H1 (cell line): ENCODE results near the gene APBA2. TPM values are rescaled to one million over a fixed set of nuclear protein-coding genes. Genes with fewer than 3 reads are reported as not detected.

Source experiments
- CTCF ChIA-PET: fragments of 300-600 bp; sonication (Branson Sonifier 250); formaldehyde crosslinking; loops from one replicate; lab custom pipeline; 2021; ENCODE audit not compliant: partially characterized antibody; lab: Charles Lee
- POLR2A ChIA-PET: fragments of 300-600 bp; sonication (Branson Sonifier 250); formaldehyde crosslinking; loops from one replicate; lab custom pipeline; 2021; ENCODE audit warnings: inconsistent platforms; ENCODE audit not compliant: partially characterized antibody; lab: Charles Lee
- DNase-seq, 2 experiments: peaks; one replicate each; pipeline versions ENCODE4 v3.0.0 to v3.0.0-alpha.2; 2010 to 2022; ENCODE audit warnings: low spot score in 2 of 2, low read depth in 1 of 2, mixed read lengths in 1 of 2
- FAIRE-seq: peaks from 2 replicates; lab custom pipeline; 2011; peaks lifted over from hg19 to GRCh38; lab: Jason Lieb, UNC
- H2AFZ ChIP-seq: 2 replicates; pipeline ENCODE4 v1.8.1; 2012; ENCODE audit warnings: low read length, inconsistent platforms
- H2AK5ac ChIP-seq: 2 replicates; pipeline ENCODE4 v1.6.1; 2013; ENCODE audit warnings: low read depth, low read length
- H2BK120ac ChIP-seq: replicated peaks from 2 replicates; pipeline ENCODE3; 2013; ENCODE audit warnings: low read depth, low read length, inconsistent platforms
- H2BK12ac ChIP-seq: 2 replicates; pipeline ENCODE4 v1.6.1; 2013; ENCODE audit warnings: low read depth, low read length
- H2BK15ac ChIP-seq: 2 replicates; pipeline ENCODE4 v1.6.1; 2013; ENCODE audit warnings: low read length
- H2BK20ac ChIP-seq: 2 replicates; pipeline ENCODE4 v1.6.1; 2013; ENCODE audit warnings: low read length
- H2BK5ac ChIP-seq: 2 replicates; pipeline ENCODE4 v1.6.1; 2013; ENCODE audit warnings: low read depth, low read length
- H3K14ac ChIP-seq: 2 replicates; pipeline ENCODE4 v1.6.1; 2013; ENCODE audit warnings: inconsistent platforms; ENCODE audit not compliant: insufficient read length
- H3K18ac ChIP-seq: 2 replicates; pipeline ENCODE4 v1.6.1; 2013; ENCODE audit warnings: low read length; ENCODE audit errors: extremely low read depth
- H3K23ac ChIP-seq: 2 replicates; pipeline ENCODE4 v1.6.1; 2013; ENCODE audit warnings: inconsistent platforms; ENCODE audit not compliant: insufficient read length
- H3K23me2 ChIP-seq: 2 replicates; pipeline ENCODE4 v1.6.1; 2013; ENCODE audit warnings: low read depth, low read length
- H3K27ac ChIP-seq: 2 replicates; pipeline ENCODE4 v1.6.1; 2011; ENCODE audit warnings: low read depth, low read length, inconsistent platforms
- H3K27me3 ChIP-seq, 4 experiments: replicated peaks in 1 of 4; 1 replicate in 1 of 4; 2 replicates in 3 of 4; pipeline versions ENCODE4 v1.6.1 to v1.8.1; 2011 to 2013; ENCODE audit warnings: low read length in 3 of 4, mild to moderate bottlenecking in 3 of 4, inconsistent platforms in 2 of 4, mixed read lengths in 2 of 4, moderate library complexity in 1 of 4; ENCODE audit not compliant: control insufficient read depth in 3 of 4, insufficient read depth in 3 of 4; ENCODE audit errors: extremely low read depth in 1 of 4
- H3K36me3 ChIP-seq, 4 experiments: 2 replicates each; pipeline versions ENCODE4 v1.6.1 to v1.8.1; 2011 to 2013; ENCODE audit warnings: mild to moderate bottlenecking in 4 of 4, low read length in 3 of 4, moderate library complexity in 2 of 4, control low read depth in 1 of 4, inconsistent platforms in 1 of 4; ENCODE audit not compliant: insufficient read depth in 4 of 4, control insufficient read depth in 2 of 4
- H3K4ac ChIP-seq: replicated peaks from 2 replicates; pipeline ENCODE3; 2013; ENCODE audit warnings: low read length, low read depth, mixed read lengths, inconsistent platforms; ENCODE audit not compliant: insufficient read length
- H3K4me1 ChIP-seq, 4 experiments: replicated peaks in 1 of 4; 1 replicate in 1 of 4; 2 replicates in 3 of 4; pipeline versions ENCODE4 v1.6.1 to v1.8.1; 2011 to 2013; ENCODE audit warnings: low read length in 3 of 4, inconsistent platforms in 2 of 4, mixed read lengths in 1 of 4; ENCODE audit not compliant: insufficient read depth in 4 of 4, control insufficient read depth in 3 of 4
- H3K4me2 ChIP-seq, 2 experiments: 2 replicates each; pipeline versions ENCODE4 v1.6.1 to v1.8.1; 2011 to 2013; ENCODE audit warnings: low read depth in 2 of 2, low read length in 2 of 2, control low read depth in 1 of 2, inconsistent platforms in 1 of 2, mild to moderate bottlenecking in 1 of 2; ENCODE audit not compliant: insufficient read depth in 1 of 2
- H3K4me3 ChIP-seq, 4 experiments: fragments of 200-600, 300-600 bp in 1 of 4; sonication (generic), shearing (Covaris generic), sonication (Bioruptor Twin) in 1 of 4; 2 replicates each; pipeline versions ENCODE4 v1.5.1 to v1.8.1; 2011 to 2016; ENCODE audit warnings: low read length in 4 of 4, low read depth in 3 of 4, control low read depth in 2 of 4, inconsistent platforms in 2 of 4, mild to moderate bottlenecking in 2 of 4, mixed read lengths in 1 of 4, moderate library complexity in 1 of 4; ENCODE audit not compliant: insufficient read depth in 2 of 4; ENCODE audit errors: extremely low read depth in 1 of 4
- H3K56ac ChIP-seq: replicated peaks from 2 replicates; pipeline ENCODE3; 2013; ENCODE audit warnings: low read depth, mild to moderate bottlenecking, mixed read lengths, low read length, inconsistent platforms; ENCODE audit not compliant: insufficient read length
- H3K79me1 ChIP-seq: 2 replicates; pipeline ENCODE4 v1.6.1; 2013; ENCODE audit warnings: low read depth, low read length, control low read depth
- H3K79me2 ChIP-seq, 2 experiments: 2 replicates each; pipeline versions ENCODE4 v1.6.1 to v1.8.1; 2012 to 2013; ENCODE audit warnings: low read length in 2 of 2, mild to moderate bottlenecking in 2 of 2, inconsistent platforms in 1 of 2; ENCODE audit not compliant: insufficient read depth in 2 of 2, control insufficient read depth in 1 of 2
- H3K9ac ChIP-seq, 4 experiments: replicated peaks in 1 of 4; 1 replicate in 1 of 4; 2 replicates in 3 of 4; pipeline versions ENCODE4 v1.6.1 to v1.8.1; 2011 to 2013; ENCODE audit warnings: low read depth in 3 of 4, low read length in 3 of 4, control low read depth in 2 of 4, mild to moderate bottlenecking in 2 of 4, moderate library complexity in 2 of 4, inconsistent platforms in 1 of 4; ENCODE audit errors: extremely low read depth in 1 of 4
- H3K9me3 ChIP-seq, 2 experiments: 2 replicates each; pipeline versions ENCODE4 v1.6.1 to v1.8.1; 2012 to 2013; ENCODE audit warnings: mild to moderate bottlenecking in 2 of 2, moderate library complexity in 2 of 2, control low read depth in 1 of 2, inconsistent platforms in 1 of 2, low read depth in 1 of 2, low read length in 1 of 2, mixed read lengths in 1 of 2; ENCODE audit not compliant: insufficient read depth in 2 of 2
- H4K20me1 ChIP-seq, 2 experiments: replicated peaks in 1 of 2; 2 replicates each; pipeline versions ENCODE3 to v1.8.1; 2011 to 2013; ENCODE audit warnings: inconsistent platforms in 2 of 2, low read length in 2 of 2, mild to moderate bottlenecking in 1 of 2; ENCODE audit not compliant: insufficient read depth in 2 of 2, control insufficient read depth in 1 of 2
- H4K5ac ChIP-seq: 2 replicates; pipeline ENCODE4 v1.6.1; 2013; ENCODE audit warnings: low read length, low read depth, mixed read lengths, inconsistent platforms; ENCODE audit not compliant: insufficient read length
- H4K8ac ChIP-seq: 2 replicates; pipeline ENCODE4 v1.8.0; 2013; ENCODE audit warnings: mild to moderate bottlenecking, moderate library complexity, low read length, inconsistent platforms; ENCODE audit not compliant: insufficient read depth; ENCODE audit errors: extremely low read depth
- H4K91ac ChIP-seq: replicated peaks from 2 replicates; pipeline ENCODE3; 2013; ENCODE audit warnings: low read length, mixed read lengths, inconsistent platforms; ENCODE audit not compliant: insufficient read length
- BCL11A ChIP-seq, 2 experiments: IDR thresholded peaks; one replicate each; pipeline ENCODE4 v1.6.1; 2011; ENCODE audit warnings: low read depth in 2 of 2, low read length in 2 of 2, mild to moderate bottlenecking in 2 of 2
- CBX8 ChIP-seq: fragments of 300-800, 300-1000 bp; sonication (generic); IDR thresholded peaks from 2 replicates; pipeline ENCODE4 v1.7.1; 2016; ENCODE audit warnings: low read depth, low read length, borderline replicate concordance
- CEBPB ChIP-seq: IDR thresholded peaks from 2 replicates; pipeline ENCODE4 v1.6.1; 2012; ENCODE audit warnings: low read depth, low read length
- CREB1 ChIP-seq: IDR thresholded peaks from 2 replicates; pipeline ENCODE4 v1.6.1; 2012; ENCODE audit warnings: inconsistent platforms
- RFX5 ChIP-seq: IDR thresholded peaks from 2 replicates; pipeline ENCODE4 v1.6.1; 2011; ENCODE audit warnings: low read depth, low read length, improper control_type of control experiment, borderline replicate concordance
- USF2 ChIP-seq: IDR thresholded peaks from 2 replicates; pipeline ENCODE4 v1.6.1; 2011; ENCODE audit warnings: low read length, improper control_type of control experiment
- WGBS, 2 experiments: shearing (Covaris generic) in 1 of 2; methylation state at CpG; one replicate each; pipeline versions ENCODE4 v1.1.6 to v1.1.7; 2013 to 2015; ENCODE audit warnings: low lambda C conversion rate in 2 of 2, mixed read lengths in 2 of 2, inconsistent platforms in 1 of 2, low coverage in 1 of 2, missing lambda C conversion rate in 1 of 2; ENCODE audit not compliant: insufficient replicate concordance in 2 of 2, insufficient coverage in 1 of 2, insufficient read length in 1 of 2; ENCODE audit errors: extremely low coverage in 1 of 2, missing lambda C conversion rate in 1 of 2; 5-methylcytosine and 5-hydroxymethylcytosine counted together
- polyA plus RNA-seq, 7 experiments: library from polyadenylated mRNA; depleted of rRNA in 3 of 7; stranded (reverse) in 5 of 7; unstranded in 2 of 7; fragments of >200 nt in 5 of 7; fragments of 200-250 nt in 2 of 7; gene quantifications; 1 replicate in 5 of 7; 2 replicates in 1 of 7; 4 replicates in 1 of 7; pipeline versions ENCODE4 v1.2.1 to v1.2.3, GENCODE V29; 2011 to 2013; ENCODE audit warnings: missing spikeins in 2 of 7, mixed read lengths in 2 of 7
- total RNA-seq: library from RNA; stranded (reverse); fragmentation: NEBNext Ultra II Directional; extraction: Animal tissue kit (Norgen Biotek cat#: 25700); gene quantifications from 2 replicates; pipeline ENCODE4 v1.2.1, GENCODE V29; 2021

APBA2 gene
- total and polyA plus RNA-seq, 2 of the 8 experiments (the other 6 are each of a cell fraction or from before 2014, with no cell fraction given): 15.5 to 19.0 TPM

- no peak overlapping the region for H3K9ac ChIP-seq
- 83% methylated on average over 9 of the region's 9 CpGs; no CpG with 5 or more reads in 1 of the 2 experiments for WGBS, 2 experiments
- H2BK120ac ChIP-seq: no peak overlapping the region
- no peak overlapping the region for H3K4me2 ChIP-seq
- H3K56ac ChIP-seq: no peak overlapping the region
- H3K4ac ChIP-seq: no peak overlapping the region
- no peak overlapping the region for H4K8ac ChIP-seq
- no peak overlapping the region for H3K18ac ChIP-seq
- DNase-seq (no peak), FAIRE-seq (peak; percentile 7)
- no peak overlapping the region for H2AK5ac ChIP-seq
- H3K14ac ChIP-seq: no peak overlapping the region
- no peak overlapping the region for H3K27ac ChIP-seq
- POLR2A ChIA-PET: no interaction called here
- H3K9me3 ChIP-seq: no peaks in the 10 kb centered on the region
- H3K27me3 ChIP-seq: no peaks in the 10 kb centered on the region
- no peak overlapping the region for H2BK12ac ChIP-seq
- H3K4me3 ChIP-seq: no peak overlapping the region
- no peak overlapping the region for H2BK15ac ChIP-seq
- no peak overlapping the region for H3K23ac ChIP-seq
- H4K91ac ChIP-seq: no peak overlapping the region
- no peaks in the 10 kb centered on the region; the same call in 1 of the 2 replicates for H3K79me1 ChIP-seq
- H3K4me1 ChIP-seq: peaks cover 0 to 5% (median 3%) of the 10 kb centered on the region in 4 experiments; a peak in 3 of 7 replicates
- no peaks in the 10 kb centered on the region for H3K23me2 ChIP-seq
- H4K5ac ChIP-seq: no peak overlapping the region
- no peaks in the 10 kb centered on the region for H3K79me2 ChIP-seq
- H2BK20ac ChIP-seq: no peak overlapping the region
- CTCF ChIA-PET: interaction anchor here (1.0 to 1.9 kb wide), 5 partner anchors 11 to 58 kb away, joined by 3 to 8 read pairs (median 3); no protein-coding TSS in a partner anchor
- no peaks in the 10 kb centered on the region for H4K20me1 ChIP-seq
- no peaks in the 10 kb centered on the region for H3K36me3 ChIP-seq
- H2BK5ac ChIP-seq: no peak overlapping the region
- H2AFZ ChIP-seq: no peak overlapping the region
- TF ChIP-seq BCL11A (IDR thresholded peaks at IDR 0.05; ENCODE audit: low read depth in 2 of 2, low read length in 2 of 2): no peak
- TF ChIP-seq USF2: no peak
- TF ChIP-seq RFX5: no peak
- no peak for TF ChIP-seq CEBPB
- TF ChIP-seq CREB1: no peak
- TF ChIP-seq CBX8: no peak
Measured at GRCh38 chr15:29043736-29044502, 158.1 kb downstream of the APBA2 start.
